Neutrophil (primary cell): ENCODE data around the gene JPT2.

Experiments
- H3K27ac ChIP-seq: fragments of 200-600 bp; sonication (generic); 2 replicates; pipeline ENCODE4 v1.5.1; 2016; ENCODE audit warnings: mild to moderate bottlenecking, moderate library complexity
- H3K27me3 ChIP-seq: fragments of 200-600 bp; sonication (generic); 2 replicates; pipeline ENCODE4 v1.6.0; 2016; ENCODE audit warnings: mild to moderate bottlenecking
- H3K36me3 ChIP-seq: fragments of 200-600 bp; sonication (generic); 2 replicates; pipeline ENCODE4 v1.5.1; 2017
- H3K4me1 ChIP-seq, 2 experiments: fragments of 200-600 bp in 1 of 2; sonication (generic) in 1 of 2; 1 replicate in 1 of 2; 2 replicates in 1 of 2; pipeline versions ENCODE4 v1.5.1 to v1.6.1; 2013 to 2016; ENCODE audit warnings: low read depth in 1 of 2, low read length in 1 of 2, mild to moderate bottlenecking in 1 of 2, moderate library complexity in 1 of 2; ENCODE audit not compliant: control insufficient read depth in 1 of 2, insufficient read depth in 1 of 2
- H3K4me3 ChIP-seq, 2 experiments: fragments of 200-600 bp in 1 of 2; sonication (generic) in 1 of 2; 1 replicate in 1 of 2; 2 replicates in 1 of 2; pipeline ENCODE4 v1.5.1; 2013 to 2016; ENCODE audit warnings: low read depth in 1 of 2, low read length in 1 of 2, mild to moderate bottlenecking in 1 of 2, moderate library complexity in 1 of 2
- H3K9me3 ChIP-seq: fragments of 200-600 bp; sonication (generic); 2 replicates; pipeline ENCODE4 v1.5.1; 2016
- CTCF ChIP-seq: fragments of 200-600 bp; sonication (generic); IDR thresholded peaks from 2 replicates; pipeline ENCODE4 v1.5.1; 2016; ENCODE audit warnings: antibody characterized with exemption

JPT2 gene, protein sequence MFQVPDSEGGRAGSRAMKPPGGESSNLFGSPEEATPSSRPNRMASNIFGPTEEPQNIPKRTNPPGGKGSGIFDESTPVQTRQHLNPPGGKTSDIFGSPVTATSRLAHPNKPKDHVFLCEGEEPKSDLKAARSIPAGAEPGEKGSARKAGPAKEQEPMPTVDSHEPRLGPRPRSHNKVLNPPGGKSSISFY

GRCh38 chr16:1677942-1678499 is at the start of gene JPT2:
Gene JPT2 (plus strand): TSS chr16:1678279. CDS start chr16:1678313, 34 bp downstream.
- Histone ChIP-seq H3K27ac (peak within 1 kb of the TSS; percentile 57), H3K4me1 (peaks cover 9 to 11% of the 10 kb centered on the region in 2 experiments), H3K27me3 (no peaks in the 10 kb centered on the region), H3K4me3 (peak within 1 kb of the TSS; percentile 60 to 75), H3K9me3 (no peaks in the 10 kb centered on the region), H3K36me3 (peaks cover 30% of the 10 kb centered on the region)
- no peak for TF ChIP-seq CTCF

GRCh38 chr16:1630450-1631213 is 47.4 kb upstream of the JPT2 start:
- Histone ChIP-seq H3K9me3 (no peaks in the 10 kb centered on the region), H3K27ac (no peak overlapping the region), H3K36me3 (peaks cover 74% of the 10 kb centered on the region), H3K4me3 (no peak overlapping the region), H3K4me1 (no peaks in the 10 kb centered on the region), H3K27me3 (no peaks in the 10 kb centered on the region)
- TF ChIP-seq CTCF = no peak

- no peaks in the 10 kb centered on the region for H3K4me1 ChIP-seq
- no peak for TF ChIP-seq CTCF
- H3K27ac ChIP-seq = no peak overlapping the region
- H3K9me3 ChIP-seq = no peaks in the 10 kb centered on the region
- no peaks in the 10 kb centered on the region for H3K27me3 ChIP-seq
- H3K4me3 ChIP-seq = no peak overlapping the region
- peaks cover 72% of the 10 kb centered on the region for H3K36me3 ChIP-seq
Measured at GRCh38 chr16:1631230-1631629, 46.8 kb upstream of the JPT2 start.

- Histone ChIP-seq H3K9me3 (no peaks in the 10 kb centered on the region), H3K4me3 (no peak overlapping the region), H3K27ac (no peak overlapping the region), H3K36me3 (peaks cover 63% of the 10 kb centered on the region), H3K4me1 (no peaks in the 10 kb centered on the region), H3K27me3 (no peaks in the 10 kb centered on the region)
- TF ChIP-seq CTCF = no peak
Measured at GRCh38 chr16:1631931-1632637, 46.0 kb upstream of the JPT2 start.

DNA sequence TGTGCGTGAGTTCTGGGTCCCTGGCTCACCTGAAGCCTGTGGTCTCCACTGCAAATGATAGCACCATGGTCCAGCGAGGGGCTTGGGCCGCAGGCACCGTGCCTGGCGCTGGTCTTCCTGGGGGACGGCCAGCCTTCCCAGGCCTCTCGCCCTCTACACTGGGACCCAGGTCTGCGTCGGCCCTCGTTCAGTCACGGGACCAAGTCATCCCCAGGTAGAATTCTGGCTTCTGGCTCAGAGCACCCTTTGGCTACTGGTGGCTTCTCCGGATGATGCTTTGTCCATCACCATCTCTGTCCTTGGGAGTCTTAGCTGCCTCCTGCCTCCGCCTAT is 45.5 kb upstream of the JPT2 start:
- Histone ChIP-seq H3K27ac (no peak overlapping the region), H3K27me3 (no peaks in the 10 kb centered on the region), H3K4me3 (no peak overlapping the region), H3K4me1 (no peaks in the 10 kb centered on the region), H3K36me3 (peaks cover 61% of the 10 kb centered on the region), H3K9me3 (no peaks in the 10 kb centered on the region)
- no peak for TF ChIP-seq CTCF
